ENCODE data around the gene KRT9. TPM values are rescaled to one million over a fixed set of nuclear protein-coding genes. Genes with fewer than 3 reads are reported as not detected.

The KRT9 gene
- total RNA-seq, 1 donor from 2014 or later, result not detected

- TF ChIP-seq CTCF (IDR thresholded peaks at IDR 0.05; ENCODE audit: unreplicated experiment), result no peak
- no peaks in the 10 kb centered on the region for H3K9me3 Mint-ChIP-seq (ENCODE audit: unreplicated experiment)
- no peak for DNase-seq (ENCODE audit: low spot score)
- no peaks in the 10 kb centered on the region for H3K4me1 Mint-ChIP-seq (ENCODE audit: unreplicated experiment)
- no peak overlapping the region for H3K27ac Mint-ChIP-seq (ENCODE audit: unreplicated experiment)
- no peak overlapping the region for H3K4me3 Mint-ChIP-seq (ENCODE audit: unreplicated experiment)
- H3K27me3 Mint-ChIP-seq (ENCODE audit: unreplicated experiment), result no peaks in the 10 kb centered on the region
- H3K36me3 Mint-ChIP-seq (ENCODE audit: low read depth, unreplicated experiment), result no peaks in the 10 kb centered on the region
These were observed 55.0 kb downstream of the KRT9 start for GRCh38 chr17:41516830-41517283.

DNA sequence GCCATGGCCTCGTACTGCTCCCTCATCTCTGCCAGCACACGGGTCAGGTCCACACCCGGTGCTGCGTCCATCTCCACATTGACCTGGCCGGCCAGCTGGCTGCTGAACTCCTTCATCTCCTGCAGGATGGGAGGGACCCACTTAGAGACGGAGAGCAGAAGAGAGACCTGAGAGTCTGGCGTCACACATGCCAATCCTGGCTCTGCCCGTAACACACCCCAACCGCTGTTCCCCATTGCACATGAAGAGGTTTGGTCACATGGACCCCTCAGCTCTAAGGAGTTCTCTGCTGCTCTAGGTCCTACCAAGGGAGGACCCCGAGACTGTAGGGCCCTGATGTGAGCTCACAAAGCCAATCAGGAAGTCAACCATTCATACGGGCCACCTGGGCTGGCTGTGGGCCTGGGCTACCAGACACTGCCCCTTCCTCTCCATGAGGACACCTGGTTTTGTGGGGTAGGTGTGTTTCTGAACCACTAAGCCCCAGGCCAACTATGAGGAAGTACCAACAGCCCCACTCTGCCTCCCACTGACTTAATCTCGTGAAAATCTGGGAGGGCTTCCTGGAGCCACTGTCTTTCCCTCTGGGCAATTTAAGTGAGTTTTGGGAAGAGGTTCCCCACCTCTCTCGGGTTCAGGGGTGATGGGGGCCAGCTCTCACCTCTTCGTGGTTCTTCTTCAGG lies 55.6 kb downstream of the KRT9 start:
- no peaks in the 10 kb centered on the region for H3K36me3 Mint-ChIP-seq (ENCODE audit: low read depth, unreplicated experiment)
- no peaks in the 10 kb centered on the region for H3K27me3 Mint-ChIP-seq (ENCODE audit: unreplicated experiment)
- DNase-seq (ENCODE audit: low spot score), result no peak
- no peaks in the 10 kb centered on the region for H3K9me3 Mint-ChIP-seq (ENCODE audit: unreplicated experiment)
- TF ChIP-seq CTCF (IDR thresholded peaks at IDR 0.05; ENCODE audit: unreplicated experiment), result no peak
- no peak overlapping the region for H3K27ac Mint-ChIP-seq (ENCODE audit: unreplicated experiment)
- no peak overlapping the region for H3K4me3 Mint-ChIP-seq (ENCODE audit: unreplicated experiment)
- H3K4me1 Mint-ChIP-seq (ENCODE audit: unreplicated experiment), result no peaks in the 10 kb centered on the region

Small RNA genes within 50 kb of the gene (microRNA-seq; reads per million reads assigned to microRNA genes)
- gene MIR6510 (ENCODE audit: unreplicated experiment), result not detected

Other genes with a start within 250 kb of the KRT9 start
- gene KRT33A, start 221.2 kb downstream of the KRT9 start, total RNA-seq (ENCODE audit: unreplicated experiment), result not detected
- gene KRT33B, start 202.2 kb downstream of the KRT9 start, total RNA-seq (ENCODE audit: unreplicated experiment), result not detected
- gene KRT34, start 189.8 kb downstream of the KRT9 start, total RNA-seq (ENCODE audit: unreplicated experiment), result not detected
- gene KRT31, start 174.5 kb downstream of the KRT9 start, total RNA-seq (ENCODE audit: unreplicated experiment), result not detected
- not detected for gene KRT37, start 147.5 kb downstream of the KRT9 start, total RNA-seq (ENCODE audit: unreplicated experiment)
- gene KRT38, start 131.1 kb downstream of the KRT9 start, total RNA-seq (ENCODE audit: unreplicated experiment), result not detected
- gene KRT32, start 104.7 kb downstream of the KRT9 start, total RNA-seq (ENCODE audit: unreplicated experiment), result not detected
- not detected for gene KRT35, start 90.9 kb downstream of the KRT9 start, total RNA-seq (ENCODE audit: unreplicated experiment)
- not detected for gene KRT36, start 82.1 kb downstream of the KRT9 start, total RNA-seq (ENCODE audit: unreplicated experiment)
- gene KRT13, start 66.4 kb downstream of the KRT9 start, total RNA-seq (ENCODE audit: unreplicated experiment), result not detected
- not detected for gene KRT15, start 53.2 kb downstream of the KRT9 start, total RNA-seq (ENCODE audit: unreplicated experiment)
- 4.5 TPM for gene KRT19, start 43.8 kb downstream of the KRT9 start, total RNA-seq (ENCODE audit: unreplicated experiment)
- not detected for gene KRT14, start 14.8 kb upstream of the KRT9 start, total RNA-seq (ENCODE audit: unreplicated experiment)
- not detected for gene KRT16, start 40.7 kb upstream of the KRT9 start, total RNA-seq (ENCODE audit: unreplicated experiment)
- not detected for gene KRT17, start 52.5 kb upstream of the KRT9 start, total RNA-seq (ENCODE audit: unreplicated experiment)
- gene EIF1, start 116.8 kb upstream of the KRT9 start, total RNA-seq (ENCODE audit: unreplicated experiment), result 569 TPM
- gene GAST, start 140.3 kb upstream of the KRT9 start, total RNA-seq (ENCODE audit: unreplicated experiment), result not detected
- 18.1 TPM for gene HAP1, start 162.6 kb upstream of the KRT9 start, total RNA-seq (ENCODE audit: unreplicated experiment)
- 330 TPM for gene JUP, start 214.7 kb upstream of the KRT9 start, total RNA-seq (ENCODE audit: unreplicated experiment)
- gene P3H4, start 239.9 kb upstream of the KRT9 start, total RNA-seq (ENCODE audit: unreplicated experiment), result 22.6 TPM
- gene FKBP10, start 240.9 kb upstream of the KRT9 start, total RNA-seq (ENCODE audit: unreplicated experiment), result 167 TPM